Stomach smooth muscle (tissue), 2 donors: ENCODE results near the gene PCSK7.

ENCODE experiments used
- H3K27ac ChIP-seq: one replicate; pipeline ENCODE4 v1.7.0; 2013; ENCODE audit warnings: mild to moderate bottlenecking, low read length, inconsistent platforms
- H3K27me3 ChIP-seq, 2 donors: one replicate each; pipeline ENCODE4 v1.7.0; 2013; ENCODE audit warnings: low read length in 2 of 2; ENCODE audit not compliant: insufficient read depth in 2 of 2, control insufficient read depth in 1 of 2
- H3K36me3 ChIP-seq, 2 donors: one replicate each; pipeline ENCODE4 v1.7.0; 2013; ENCODE audit warnings: low read length in 2 of 2; ENCODE audit not compliant: control insufficient read depth in 2 of 2, insufficient read depth in 2 of 2
- H3K4me1 ChIP-seq: one replicate; pipeline ENCODE4 v1.7.0; 2013; ENCODE audit warnings: low read length; ENCODE audit not compliant: control insufficient read depth, insufficient read depth
- H3K4me3 ChIP-seq, 2 donors: one replicate each; pipeline ENCODE4 v1.7.0; 2013; ENCODE audit warnings: low read length in 2 of 2
- H3K9ac ChIP-seq, 2 donors: one replicate each; pipeline ENCODE4 v1.7.0; 2013; ENCODE audit warnings: low read length in 2 of 2, mild to moderate bottlenecking in 1 of 2
- H3K9me3 ChIP-seq, 2 donors: one replicate each; pipeline ENCODE4 v1.7.0; 2013; ENCODE audit warnings: low read length in 2 of 2; ENCODE audit not compliant: control insufficient read depth in 2 of 2
- donor health status: healthy.
- donor health status: Pancreatic carcinoma.

The PCSK7 gene

GRCh38 chr11:117221775-117222517, 9.9 kb downstream of the PCSK7 start:
- Histone ChIP-seq H3K9ac (peak overlapping the region; percentile 66 to 86), H3K27ac (peak overlapping the region; percentile 99), H3K4me1 (peaks cover 65% of the 10 kb centered on the region), H3K9me3 (no peaks in the 10 kb centered on the region), H3K27me3 (no peaks in the 10 kb centered on the region), H3K36me3 (peaks cover 24 to 29% of the 10 kb centered on the region in 2 donors), H3K4me3 (peak overlapping the region in 1 of 2 donors; percentile 54)

- H3K4me1 ChIP-seq: peaks cover 72% of the 10 kb centered on the region
- H3K36me3 ChIP-seq: peaks cover 22 to 28% of the 10 kb centered on the region in 2 donors
- H3K9me3 ChIP-seq: no peaks in the 10 kb centered on the region
- H3K9ac ChIP-seq: peak overlapping the region; percentile 66 to 86
- peak overlapping the region; percentile 31 to 54 for H3K4me3 ChIP-seq
- H3K27me3 ChIP-seq: no peaks in the 10 kb centered on the region
- peak overlapping the region; percentile 99 for H3K27ac ChIP-seq
Measured at GRCh38 chr11:117220999-117221774, 10.7 kb downstream of the PCSK7 start.

GRCh38 chr11:117220568-117220967, 11.3 kb downstream of the PCSK7 start:
- Histone ChIP-seq H3K9ac (peak overlapping the region; percentile 66 to 86), H3K4me1 (peaks cover 69% of the 10 kb centered on the region)

GRCh38 chr11:117219995-117220394, 11.9 kb downstream of the PCSK7 start:
- Histone ChIP-seq H3K9me3 (no peaks in the 10 kb centered on the region), H3K27ac (peak overlapping the region; percentile 99), H3K4me3 (peak overlapping the region in 1 of 2 donors; percentile 54), H3K4me1 (peaks cover 69% of the 10 kb centered on the region), H3K36me3 (peaks cover 18 to 25% of the 10 kb centered on the region in 2 donors), H3K27me3 (no peaks in the 10 kb centered on the region), H3K9ac (peak overlapping the region; percentile 66 to 86)

More at GRCh38 chr11:117220568-117220967, 11.3 kb downstream of the PCSK7 start:
- Histone ChIP-seq H3K27me3 (no peaks in the 10 kb centered on the region), H3K9me3 (no peaks in the 10 kb centered on the region), H3K27ac (peak overlapping the region; percentile 99), H3K4me3 (peak overlapping the region; percentile 31 to 54), H3K36me3 (peaks cover 19 to 25% of the 10 kb centered on the region in 2 donors)

GRCh38 chr11:117219455-117219854, 12.4 kb downstream of the PCSK7 start:
- H3K9me3 ChIP-seq: no peaks in the 10 kb centered on the region
- peak overlapping the region; percentile 99 for H3K27ac ChIP-seq
- peaks cover 21 to 27% of the 10 kb centered on the region in 2 donors for H3K36me3 ChIP-seq
- H3K4me3 ChIP-seq: peak overlapping the region in 1 of 2 donors; percentile 1
- no peaks in the 10 kb centered on the region for H3K27me3 ChIP-seq
- H3K9ac ChIP-seq: peak overlapping the region; percentile 66 to 86
- H3K4me1 ChIP-seq: peaks cover 69% of the 10 kb centered on the region

- H3K27ac ChIP-seq: peak overlapping the region; percentile 99
- H3K4me3 ChIP-seq: peak overlapping the region; percentile 1 to 55
- no peaks in the 10 kb centered on the region for H3K9me3 ChIP-seq
- peak overlapping the region; percentile 66 to 86 for H3K9ac ChIP-seq
- peaks cover 69% of the 10 kb centered on the region for H3K4me1 ChIP-seq
- no peaks in the 10 kb centered on the region for H3K27me3 ChIP-seq
- peaks cover 20 to 24% of the 10 kb centered on the region in 2 donors for H3K36me3 ChIP-seq
Measured at GRCh38 chr11:117219001-117219400, 12.9 kb downstream of the PCSK7 start.

- H3K4me3 ChIP-seq: peak overlapping the region; percentile 41 to 55
- H3K4me1 ChIP-seq: peaks cover 65% of the 10 kb centered on the region
- H3K36me3 ChIP-seq: peaks cover 13 to 19% of the 10 kb centered on the region in 2 donors
Measured at GRCh38 chr11:117218133-117218915, 13.5 kb downstream of the PCSK7 start.

GRCh38 chr11:117217141-117218084, 14.5 kb downstream of the PCSK7 start:
- peak overlapping the region; percentile 41 to 55 for H3K4me3 ChIP-seq

More at GRCh38 chr11:117218133-117218915, 13.5 kb downstream of the PCSK7 start:
- no peaks in the 10 kb centered on the region for H3K27me3 ChIP-seq
- H3K27ac ChIP-seq: peak overlapping the region; percentile 99
- no peaks in the 10 kb centered on the region for H3K9me3 ChIP-seq
- H3K9ac ChIP-seq: peak overlapping the region; percentile 66 to 86

DNA sequence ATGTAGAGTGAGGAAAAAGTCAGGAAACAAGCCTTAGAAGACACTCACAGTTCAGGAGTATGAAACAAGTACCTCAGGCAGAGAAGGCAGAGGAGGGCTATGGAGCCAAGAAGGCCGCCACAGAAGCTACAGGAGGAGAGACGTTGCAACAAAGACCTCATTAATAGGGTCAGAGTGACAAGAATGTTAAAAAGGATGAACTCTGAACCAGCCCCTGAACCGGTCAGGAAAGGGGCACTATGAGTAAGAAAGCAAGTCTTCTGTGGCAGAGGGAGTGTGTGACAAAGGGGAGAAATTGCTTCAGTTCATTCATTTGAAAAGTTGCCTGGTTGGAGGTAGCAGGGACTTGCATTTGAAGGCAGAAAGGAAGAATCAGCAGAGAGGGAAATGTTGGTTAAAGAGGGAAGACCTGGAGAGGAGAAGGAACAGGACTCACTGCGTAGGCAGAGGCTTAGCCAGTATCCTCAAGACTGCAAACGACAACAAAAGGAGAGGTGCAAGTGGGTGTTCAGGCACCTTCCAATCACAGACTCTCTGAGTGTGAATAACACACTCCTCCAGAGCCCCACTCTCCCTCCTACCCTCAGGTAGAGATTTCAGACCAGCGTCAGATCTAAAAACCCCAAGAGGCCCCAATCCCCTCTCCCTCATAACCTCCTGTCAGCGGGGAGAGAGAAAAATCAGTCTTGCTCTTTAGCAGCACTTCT, 17.3 kb downstream of the PCSK7 start:
- Histone ChIP-seq H3K36me3 (peaks cover 15 to 19% of the 10 kb centered on the region in 2 donors), H3K9me3 (no peaks in the 10 kb centered on the region), H3K27me3 (no peaks in the 10 kb centered on the region), H3K4me3 (no peak overlapping the region), H3K9ac (peak overlapping the region; percentile 9 to 42), H3K4me1 (peaks cover 34% of the 10 kb centered on the region), H3K27ac (peak overlapping the region; percentile 19)

More at GRCh38 chr11:117217141-117218084, 14.5 kb downstream of the PCSK7 start:
- H3K9ac ChIP-seq: peak overlapping the region; percentile 66 to 86
- peaks cover 60% of the 10 kb centered on the region for H3K4me1 ChIP-seq
- H3K27ac ChIP-seq: peak overlapping the region; percentile 99
- H3K9me3 ChIP-seq: no peaks in the 10 kb centered on the region
- H3K27me3 ChIP-seq: no peaks in the 10 kb centered on the region
- H3K36me3 ChIP-seq: peaks cover 15 to 19% of the 10 kb centered on the region in 2 donors
